ENCODE results near the gene VWA7.

Gene VWA7

GRCh38 chr6:31729979-31730630, 47.0 kb downstream of the VWA7 start:
- peak; percentile 94 for DNase-seq (ENCODE audit: low read depth)

- peak; percentile 92 for DNase-seq (ENCODE audit: low read depth)
These were observed 47.6 kb downstream of the VWA7 start for GRCh38 chr6:31729515-31729978.

GRCh38 chr6:31728767-31729514, 48.2 kb downstream of the VWA7 start, which contains the start of gene DDAH2:
Gene DDAH2, minus strand, starts transcription at chr6:31729299. Its CDS starts 138 bp downstream, at chr6:31729161.
- DNase-seq (ENCODE audit: low read depth), result no peak

- no peak for DNase-seq (ENCODE audit: low read depth)
These were observed 49.1 kb downstream of the VWA7 start for GRCh38 chr6:31727717-31728671.

DNA sequence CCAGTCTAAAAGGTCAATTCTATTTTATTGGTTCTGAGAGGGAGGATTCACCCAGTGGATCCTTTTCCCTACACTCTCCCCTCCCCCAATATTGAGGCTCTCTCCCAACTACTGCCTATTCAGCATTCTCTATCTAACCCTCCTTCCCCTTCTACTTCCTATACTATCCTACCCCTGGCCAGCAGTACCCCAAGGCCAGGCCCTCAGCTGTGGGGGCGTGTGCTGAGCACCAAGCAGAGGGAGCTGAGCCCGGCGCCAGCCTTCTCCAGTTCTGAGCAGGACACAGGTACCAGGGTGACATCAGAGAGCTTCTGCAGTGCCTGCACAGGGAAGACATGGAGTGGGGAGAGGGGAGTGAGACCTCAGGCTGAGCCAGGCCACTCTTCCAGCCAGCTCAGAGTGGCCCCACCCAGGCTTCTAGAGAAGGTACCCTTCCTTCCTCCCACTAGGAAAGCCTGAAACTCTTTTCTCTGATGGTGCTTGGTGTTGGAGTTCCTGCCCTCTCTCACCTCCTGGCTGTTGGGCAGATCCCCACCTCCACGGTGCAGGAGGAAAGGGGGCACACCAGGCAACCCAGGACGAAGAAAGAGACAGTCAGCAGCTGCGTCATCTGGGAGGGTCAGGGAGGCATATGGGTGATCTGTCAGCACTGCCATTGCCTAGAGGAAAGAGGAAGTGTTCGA, 50.0 kb downstream of the VWA7 start:
- DNase-seq (ENCODE audit: low read depth), result no peak

DNA sequence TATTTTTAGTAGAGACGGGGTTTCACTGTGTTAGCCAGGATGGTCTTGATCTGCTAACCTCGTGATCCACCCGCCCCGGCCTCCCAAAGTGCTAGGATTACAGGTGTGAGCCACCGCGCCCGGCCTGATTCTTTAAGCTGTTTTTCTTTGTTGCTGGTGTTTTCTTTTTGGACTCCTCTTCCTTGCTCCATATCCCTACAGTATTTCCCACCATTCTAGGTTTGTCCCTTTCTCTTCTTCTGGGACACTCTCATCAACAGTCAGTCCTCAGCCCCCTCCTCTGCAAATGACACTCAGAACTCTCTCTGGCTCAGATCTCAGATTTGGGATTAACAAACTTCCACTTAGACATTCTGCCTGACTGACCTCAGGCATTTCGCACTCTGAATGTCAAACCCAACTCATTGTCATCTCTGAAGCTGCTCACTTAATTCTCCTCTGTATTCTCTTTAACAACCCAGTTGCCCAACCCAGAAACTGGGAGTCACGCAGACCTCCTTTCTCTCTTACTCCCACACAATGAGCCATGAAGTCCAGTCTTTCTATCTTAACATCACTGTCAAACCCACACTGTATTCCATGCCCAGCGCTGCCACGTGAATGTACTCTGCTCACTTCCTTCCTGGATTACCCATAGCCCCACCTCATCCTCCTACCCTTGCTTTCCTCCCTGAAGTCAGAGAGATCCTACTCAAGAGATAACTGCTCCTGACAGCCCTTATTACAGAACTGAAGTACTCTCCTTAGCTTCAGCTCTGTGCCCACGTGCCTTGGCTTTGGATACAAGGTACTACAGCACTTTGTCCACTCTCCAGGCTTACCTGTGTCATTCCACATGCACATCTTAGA, 51.4 kb downstream of the VWA7 start:
- DNase-seq (ENCODE audit: low read depth), result no peak

- DNase-seq (ENCODE audit: low read depth), result no peak
These were observed 53.0 kb downstream of the VWA7 start for GRCh38 chr6:31723980-31724691.

DNA sequence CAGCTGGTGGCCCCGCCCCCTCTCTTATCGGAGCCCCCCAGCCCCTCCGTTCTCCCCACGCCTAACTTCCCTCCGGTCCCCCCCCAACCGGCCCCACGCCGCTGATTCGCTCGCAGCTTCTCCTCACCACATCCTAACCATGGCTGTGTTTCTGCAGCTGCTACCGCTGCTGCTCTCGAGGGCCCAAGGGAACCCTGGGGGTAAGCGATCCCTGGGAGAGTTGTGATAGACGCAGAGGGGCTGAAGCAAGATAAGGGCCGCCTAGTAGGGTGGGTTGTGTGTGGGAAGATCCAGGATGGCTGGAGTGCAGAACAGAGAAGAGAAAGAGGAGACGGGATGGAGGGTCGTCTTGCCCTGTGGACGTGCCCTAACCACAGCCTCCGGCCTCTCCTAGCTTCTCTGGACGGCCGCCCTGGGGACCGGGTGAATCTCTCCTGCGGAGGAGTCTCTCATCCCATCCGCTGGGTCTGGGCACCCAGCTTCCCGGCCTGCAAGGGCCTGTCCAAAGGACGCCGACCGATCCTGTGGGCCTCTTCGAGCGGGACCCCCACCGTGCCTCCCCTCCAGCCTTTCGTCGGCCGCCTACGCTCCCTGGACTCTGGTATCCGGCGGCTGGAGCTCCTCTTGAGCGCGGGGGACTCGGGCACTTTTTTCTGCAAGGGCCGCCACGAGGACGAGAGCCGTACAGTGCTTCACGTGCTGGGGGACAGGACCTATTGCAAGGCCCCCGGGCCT, 53.7 kb downstream of the VWA7 start, which contains the start of gene MPIG6B:
Gene MPIG6B (plus strand): TSS at position 129 of the 735 bp plus-strand sequence. CDS start 11 bp downstream, at position 140.
- no peak for DNase-seq (ENCODE audit: low read depth)

DNA sequence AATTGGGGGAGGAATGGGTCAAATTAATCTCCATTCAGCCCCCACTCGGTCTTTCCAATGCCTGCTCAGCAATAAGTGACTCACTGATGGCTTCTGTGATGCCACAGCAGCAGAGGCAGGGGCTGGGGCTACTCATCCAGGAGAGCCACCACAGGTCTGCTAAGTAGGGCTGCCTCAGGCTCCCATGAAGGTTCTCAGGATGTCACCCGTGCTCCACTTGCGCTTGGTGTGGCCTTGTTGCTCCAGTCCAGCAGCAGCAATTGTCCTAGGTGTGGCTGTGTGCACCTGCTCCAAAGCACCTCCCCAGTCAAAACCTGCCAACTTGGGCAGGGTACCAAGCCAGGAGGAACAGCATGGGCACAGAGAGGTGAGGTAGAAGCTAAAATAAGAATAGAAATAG, 55.0 kb downstream of the VWA7 start:
- no peak for DNase-seq (ENCODE audit: low read depth)

DNA sequence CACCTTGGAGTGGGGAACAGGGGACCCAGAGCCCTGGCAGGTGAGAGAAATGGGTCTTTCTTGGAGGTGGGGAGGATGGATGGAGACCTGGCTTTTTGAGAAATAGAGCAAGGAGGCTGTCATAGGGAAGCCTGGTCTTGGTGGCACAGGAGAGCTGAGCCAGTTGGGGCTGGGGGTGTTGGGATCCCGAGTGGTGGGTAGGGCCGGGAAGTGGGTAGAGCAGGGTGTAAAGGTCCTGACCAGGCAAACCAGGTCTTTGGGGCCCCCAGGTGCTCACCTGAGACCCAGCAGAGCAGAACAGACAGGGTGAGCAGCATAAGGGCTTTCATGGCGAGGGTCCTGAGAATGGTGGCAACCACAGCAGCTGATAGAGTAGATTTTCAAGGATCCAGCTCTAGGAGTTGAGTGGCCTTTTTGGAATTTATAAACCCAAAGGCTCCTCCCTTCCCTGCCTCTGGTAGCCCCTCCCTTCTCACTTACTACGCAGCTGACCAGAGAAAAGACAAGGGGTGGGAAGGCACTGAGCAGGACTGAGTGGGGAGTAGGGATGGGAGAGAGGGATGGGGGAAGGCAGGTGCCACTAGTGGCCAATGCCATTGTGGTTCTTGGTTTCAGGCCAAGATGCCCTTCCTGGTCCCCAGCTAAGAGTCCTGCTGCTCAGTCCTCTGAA, 55.6 kb downstream of the VWA7 start, which contains the start of gene LY6G6C:
Gene LY6G6C (minus strand): TSS at position 396 of the 670 bp plus-strand sequence. CDS start 67 bp downstream, at position 329.
- no peak for DNase-seq (ENCODE audit: low read depth)

GRCh38 chr6:31720196-31720770, 56.8 kb downstream of the VWA7 start:
- no peak for DNase-seq (ENCODE audit: low read depth)

GRCh38 chr6:31719001-31719400, 58.1 kb downstream of the VWA7 start:
- DNase-seq (ENCODE audit: low read depth), result no peak

- no peak for DNase-seq (ENCODE audit: low read depth)
These were observed 58.9 kb downstream of the VWA7 start for GRCh38 chr6:31718265-31718664.

GRCh38 chr6:31717499-31718222, 59.5 kb downstream of the VWA7 start:
- no peak for DNase-seq (ENCODE audit: low read depth)

All from ELR (cell line).